ENCODE measurements around the gene NLRC5. TPM values are rescaled to one million over a fixed set of nuclear protein-coding genes. Genes with fewer than 3 reads are reported as not detected.

NLRC5 gene
- total RNA-seq, 1 experiment from 2014 or later: 2.4 TPM

GRCh38 chr16:57064995-57065394, 75.6 kb downstream of the NLRC5 start:
- H3K27me3 Mint-ChIP-seq (ENCODE audit: low read depth): peaks cover 5% of the 10 kb centered on the region
- H3K4me3 Mint-ChIP-seq: no peak overlapping the region
- peaks cover 0 to 6% of the 10 kb centered on the region in 2 experiments; a peak in 1 of 4 replicates for H3K4me1 Mint-ChIP-seq

More at GRCh38 chr16:57064995-57065394, 75.6 kb downstream of the NLRC5 start:
- Histone ChIP-seq H2BK20ac (ENCODE audit: low read depth, low read length, poor library complexity, severe bottlenecking) (no peak overlapping the region), H3K14ac (ENCODE audit: insufficient read depth, low read length) (no peak overlapping the region), H2BK15ac (ENCODE audit: low read depth, low read length) (no peak overlapping the region), H3K9me3 (ENCODE audit: control insufficient read depth, low read depth, low read length) (no peaks in the 10 kb centered on the region), H3K79me2 (ENCODE audit: insufficient read depth, low read length) (no peaks in the 10 kb centered on the region), H3K9ac (ENCODE audit: extremely low read depth, insufficient read length, low read length) (no peak overlapping the region), H3K4me2 (ENCODE audit: insufficient read depth, insufficient read length, low read length) (no peak overlapping the region), H3K23ac (ENCODE audit: insufficient read length, low read depth, low read length) (no peak overlapping the region), H4K91ac (ENCODE audit: insufficient read length, low read depth, low read length) (no peak overlapping the region), H3T11ph (ENCODE audit: low read length) (no peak overlapping the region), H3K27me3 (ENCODE audit: insufficient read depth, low read length) (no peaks in the 10 kb centered on the region), H3K4me1 (ENCODE audit: insufficient read depth, low read length) (no peaks in the 10 kb centered on the region), H2AFZ (ENCODE audit: low read length) (no peak overlapping the region), H4K20me1 (ENCODE audit: control insufficient read depth, insufficient read depth, insufficient read length) (no peaks in the 10 kb centered on the region), H4K5ac (ENCODE audit: insufficient read length, low read depth, low read length) (no peak overlapping the region), H3K27ac (ENCODE audit: insufficient read length, low read depth, low read length) (no peak overlapping the region), H2BK5ac (ENCODE audit: insufficient read length, low read length) (no peak overlapping the region), H3K18ac (ENCODE audit: insufficient read length, low read depth, low read length) (no peak overlapping the region), H2AK5ac (ENCODE audit: insufficient read length, low read length) (no peak overlapping the region), H3K79me1 (ENCODE audit: insufficient read depth, low read depth, low read length, poor library complexity, severe bottlenecking) (no peaks in the 10 kb centered on the region), H2BK12ac (ENCODE audit: insufficient read length, low read depth, low read length) (no peak overlapping the region), H3K56ac (ENCODE audit: insufficient read length, low read depth, low read length) (no peak overlapping the region), H3K4ac (ENCODE audit: low read depth, low read length) (no peak overlapping the region), H2BK120ac (ENCODE audit: low read depth, low read length, poor library complexity, severe bottlenecking) (no peak overlapping the region), H3K23me2 (ENCODE audit: insufficient read length, low read depth, low read length, poor library complexity, severe bottlenecking) (no peaks in the 10 kb centered on the region), H4K8ac (replicated peaks; ENCODE audit: insufficient read length, low read depth, low read length) (no peak overlapping the region)
- no peaks in the 10 kb centered on the region for H3K9me3 Mint-ChIP-seq
- no CpG with 5 or more reads among the region's 5 CpGs for WGBS (ENCODE audit: extremely low coverage, insufficient read length, low lambda C conversion rate)
- no peak for DNase-seq
- H3K27ac Mint-ChIP-seq: no peak overlapping the region
- H3K36me3 Mint-ChIP-seq (ENCODE audit: insufficient read depth in 1 of 3, low read depth in 3 of 3): no peaks in the 10 kb centered on the region
- TF ChIP-seq CTCF (conservative IDR thresholded peaks at IDR 0.05): no peak

Measured in H9 (cell line).